GM12878 (cell line): ENCODE measurements around the gene ADAMTS17. TPM values are rescaled to one million over a fixed set of nuclear protein-coding genes. Genes with fewer than 3 reads are reported as not detected.

Experiments used
- ATAC-seq: fragments of 200-7000 bp; cut with Tn5 transposase; 3 replicates; pipeline ENCODE4 v1.9.1; 2020; ENCODE audit warnings: mild to moderate bottlenecking, moderate library complexity
- BruUV-seq: library from RNA; stranded (reverse); fragments of 400-500 nt; replicated peaks from 2 replicates; lab custom pipeline; 2021; lab: Mats Ljungman, UMichigan
- CTCF ChIA-PET: fragments of 300-600 bp; sonication (Branson Sonifier 250); formaldehyde crosslinking; extraction: SDS; loops from one replicate; lab custom pipeline; 2021; ENCODE audit warnings: inconsistent platforms; lab: Yijun Ruan, JAX
- POLR2A ChIA-PET: fragments of 350-600 bp; formaldehyde crosslinking; extraction: SDS; loops from one replicate; lab custom pipeline; 2021; ENCODE audit warnings: inconsistent platforms; lab: Charles Lee
- RAD21 ChIA-PET: fragments of 300-600 bp; sonication (Branson Sonifier 250); formaldehyde crosslinking; loops from one replicate; lab custom pipeline; 2023; ENCODE audit warnings: antibody characterized with exemption; ENCODE audit not compliant: unreplicated experiment; lab: Charles Lee
- SMC1A ChIA-PET: fragments of 300-600 bp; sonication (Branson Sonifier 250); formaldehyde crosslinking; loops from one replicate; lab custom pipeline; 2023; ENCODE audit not compliant: unreplicated experiment, uncharacterized antibody; lab: Charles Lee
- DNase-seq: peaks from one replicate; pipeline ENCODE4 v3.0.0-alpha.2; 2011; ENCODE audit warnings: low read depth, low spot score
- FAIRE-seq: peaks from 3 replicates; lab custom pipeline; 2011; peaks lifted over from hg19 to GRCh38; lab: Jason Lieb, UNC
- H2AFZ ChIP-seq: 2 replicates; pipeline ENCODE4 v1.6.0; 2011; ENCODE audit warnings: low read depth, low read length, control low read depth; ENCODE audit not compliant: control insufficient read depth
- H3K27ac ChIP-seq: 2 replicates; pipeline ENCODE4 v1.5.1; 2011; ENCODE audit warnings: control low read depth; ENCODE audit not compliant: control insufficient read depth, insufficient read depth
- H3K27me3 ChIP-seq, 2 experiments: replicated peaks in 1 of 2; 2 replicates each; pipeline versions ENCODE4 v1.6.0 to v1.6.1; 2011; ENCODE audit warnings: low read length in 1 of 2; ENCODE audit not compliant: control insufficient read depth in 2 of 2, insufficient read depth in 2 of 2
- H3K36me3 ChIP-seq, 2 experiments: 2 replicates each; pipeline ENCODE4 v1.5.1; 2011; ENCODE audit warnings: low read length in 1 of 2; ENCODE audit not compliant: control insufficient read depth in 2 of 2, insufficient read depth in 2 of 2
- H3K4me1 ChIP-seq: 2 replicates; pipeline ENCODE4 v1.6.1; 2011; ENCODE audit warnings: mild to moderate bottlenecking, low read length, moderate library complexity, mixed read lengths; ENCODE audit not compliant: control insufficient read depth, insufficient read depth
- H3K4me2 ChIP-seq: 2 replicates; pipeline ENCODE4 v1.6.0; 2011; ENCODE audit warnings: control low read depth; ENCODE audit not compliant: control insufficient read depth, insufficient read depth
- H3K4me3 ChIP-seq: fragments of 200-600 bp; sonication (generic); 2 replicates; pipeline ENCODE4 v1.5.1; 2016
- H3K79me2 ChIP-seq: 2 replicates; pipeline ENCODE4 v1.6.0; 2011; ENCODE audit warnings: low read length; ENCODE audit not compliant: control insufficient read depth, insufficient read depth
- H3K9ac ChIP-seq: 2 replicates; pipeline ENCODE4 v1.8.0; 2011; ENCODE audit warnings: low read length, control low read depth, mixed read lengths; ENCODE audit not compliant: control insufficient read depth, insufficient read depth
- H3K9me3 ChIP-seq: replicated peaks from 3 replicates; pipeline ENCODE4 v1.5.1; 2011; ENCODE audit warnings: mild to moderate bottlenecking, low read length; ENCODE audit not compliant: control insufficient read depth, insufficient read depth
- H4K20me1 ChIP-seq: 2 replicates; pipeline ENCODE4 v1.6.0; 2011; ENCODE audit not compliant: control insufficient read depth, insufficient read depth
- CREM ChIP-seq: IDR thresholded peaks from 2 replicates; pipeline ENCODE4 v1.6.1; 2014; ENCODE audit warnings: antibody characterized with exemption, low read depth
- FOS ChIP-seq: IDR thresholded peaks from 3 replicates; pipeline ENCODE4 v1.6.1; 2011; ENCODE audit warnings: borderline replicate concordance; ENCODE audit not compliant: insufficient read length; ENCODE audit errors: extremely low read depth
- JUND ChIP-seq: IDR thresholded peaks from 2 replicates; pipeline ENCODE4 v1.6.1; 2012; ENCODE audit warnings: low read depth, mild to moderate bottlenecking, low read length, improper control_type of control experiment, moderate library complexity
- MEF2B ChIP-seq: fragments of 450-650 bp; IDR thresholded peaks from 2 replicates; pipeline ENCODE4 v1.6.1; 2018; ENCODE audit warnings: mild to moderate bottlenecking, moderate library complexity; ENCODE audit not compliant: partially characterized antibody, poor library complexity, severe bottlenecking
- SMAD1 ChIP-seq: fragments of 450-650 bp; IDR thresholded peaks from 2 replicates; pipeline ENCODE4 v1.6.1; 2018; ENCODE audit warnings: mild to moderate bottlenecking, low read depth; ENCODE audit not compliant: partially characterized antibody
- TCF12 ChIP-seq: IDR thresholded peaks from 2 replicates; pipeline ENCODE4 v1.6.1; 2011; ENCODE audit warnings: low read depth, mild to moderate bottlenecking, low read length
- YBX1 ChIP-seq: fragments of 450-650 bp; IDR thresholded peaks from 2 replicates; pipeline ENCODE4 v1.6.1; 2016; ENCODE audit warnings: antibody characterized with exemption
- ZBED1 ChIP-seq: IDR thresholded peaks from 2 replicates; pipeline ENCODE4 v1.6.1; 2016; ENCODE audit warnings: borderline replicate concordance
- ZBTB33 ChIP-seq: fragments of 450-650 bp; IDR thresholded peaks from 2 replicates; pipeline ENCODE4 v1.6.1; 2017; ENCODE audit warnings: mild to moderate bottlenecking
- WGBS: methylation state at CpG from one replicate; pipeline ENCODE4 v1.1.6; 2016; ENCODE audit warnings: low lambda C conversion rate; ENCODE audit not compliant: insufficient replicate concordance, insufficient coverage; ENCODE audit errors: missing lambda C conversion rate; 5-methylcytosine and 5-hydroxymethylcytosine counted together
- in situ Hi-C: fragments of 300-500 bp; cut with MboI; formaldehyde crosslinking; loops from 9 replicates; pipeline ENCODE4 v1.14.3; 2018; ENCODE audit warnings: mixed read lengths
- intact Hi-C: fragments of 100-400 bp; cut with micrococcal nuclease; formaldehyde crosslinking; loops from one replicate; pipeline ENCODE4 v1.14.2; 2022; ENCODE audit not compliant: unreplicated experiment
- polyA plus RNA-seq, 11 experiments: library from polyadenylated mRNA; depleted of rRNA in 4 of 11; unstranded in 6 of 11; stranded (reverse) in 5 of 11; fragments of >200 nt; fragmentation: Nextera tagmentation in 4 of 11; fragmentation: Illumina TruSeq in 1 of 11; extraction: Ambion mirVana in 4 of 11; extraction: Trizol in 1 of 11; gene quantifications; 1 replicate in 1 of 11; 2 replicates in 10 of 11; pipeline versions ENCODE4 v1.2.1 to v1.2.3, GENCODE V29; 2011 to 2016; ENCODE audit warnings: inconsistent platforms in 2 of 11, missing spikeins in 2 of 11, low read depth in 1 of 11
- total RNA-seq, 4 experiments: library from RNA; depleted of rRNA in 3 of 4; stranded (reverse); fragments of >200 nt in 3 of 4; fragmentation: Illumina TruSeq in 1 of 4; extraction: Trizol in 1 of 4; gene quantifications; 2 replicates each; pipeline versions ENCODE4 v1.2.1 to v1.2.3, GENCODE V29; 2013 to 2021
- TF ChIP-seq, protein P1 (sequence below): IDR thresholded peaks from 2 replicates; pipeline ENCODE4 v1.6.1; 2011; ENCODE audit warnings: low read depth, low read length, improper control_type of control experiment, borderline replicate concordance

ADAMTS17 gene
- total and polyA plus RNA-seq, 10 of the 15 experiments (the other 5 are each of a cell fraction or from before 2014, with no cell fraction given): 0.04 to 0.50 (median 0.10) TPM; not detected in 4

DNA sequence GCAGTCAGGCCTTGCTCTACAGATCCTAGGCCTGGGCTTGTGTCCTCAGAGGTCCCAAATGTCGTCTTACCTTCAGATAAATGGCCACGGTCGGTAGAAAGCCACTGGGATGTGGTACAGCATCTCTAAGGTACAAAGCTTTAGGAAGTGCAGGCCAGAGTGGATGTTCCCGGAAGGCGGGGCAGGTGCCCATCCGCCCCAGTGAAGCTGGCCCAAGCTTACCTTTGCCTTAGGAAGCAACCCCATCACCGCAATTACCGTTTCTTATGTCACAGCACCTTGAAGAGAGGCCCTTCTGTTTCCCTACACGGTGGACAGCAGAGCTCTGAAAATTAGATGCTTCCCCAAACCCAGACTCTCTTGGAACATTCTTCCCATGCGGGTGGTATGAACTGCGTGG, 368.4 kb downstream of the ADAMTS17 start:
- 34% methylated on average over 11 of the region's 11 CpGs for WGBS
- ChIA-PET SMC1A (no interaction called here), RAD21 (no interaction called here), POLR2A (no interaction called here), CTCF (no interaction called here)
- no peak overlapping the region for H3K27ac ChIP-seq
- BruUV-seq: no TSS peak
- H2AFZ ChIP-seq: no peak overlapping the region
- H3K4me2 ChIP-seq: no peak overlapping the region
- H3K79me2 ChIP-seq: no peaks in the 10 kb centered on the region
- ATAC-seq (no peak), FAIRE-seq (no peak), DNase-seq (no peak)
- H3K27me3 ChIP-seq: no peaks in the 10 kb centered on the region; a peak in 1 of 4 replicates
- H3K4me3 ChIP-seq: no peak overlapping the region
- H3K9ac ChIP-seq: no peak overlapping the region
- intact Hi-C loops: no loop called here
- H3K36me3 ChIP-seq: no peaks in the 10 kb centered on the region
- in situ Hi-C loops: no loop called here
- H4K20me1 ChIP-seq: no peaks in the 10 kb centered on the region
- H3K9me3 ChIP-seq: no peaks in the 10 kb centered on the region
- TF ChIP-seq FOS (no peak), TCF12 (no peak), SMAD1 (no peak), MEF2B (no peak), CREM (no peak), ZBED1 (no peak), ZBTB33 (no peak), YBX1 (no peak), JUND (no peak)
- TF ChIP-seq, protein P1, sequence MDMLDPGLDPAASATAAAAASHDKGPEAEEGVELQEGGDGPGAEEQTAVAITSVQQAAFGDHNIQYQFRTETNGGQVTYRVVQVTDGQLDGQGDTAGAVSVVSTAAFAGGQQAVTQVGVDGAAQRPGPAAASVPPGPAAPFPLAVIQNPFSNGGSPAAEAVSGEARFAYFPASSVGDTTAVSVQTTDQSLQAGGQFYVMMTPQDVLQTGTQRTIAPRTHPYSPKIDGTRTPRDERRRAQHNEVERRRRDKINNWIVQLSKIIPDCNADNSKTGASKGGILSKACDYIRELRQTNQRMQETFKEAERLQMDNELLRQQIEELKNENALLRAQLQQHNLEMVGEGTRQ: no peak
- H3K4me1 ChIP-seq: no peaks in the 10 kb centered on the region
